ENCODE results near the gene ST6GALNAC4.

The ST6GALNAC4 gene

DNA sequence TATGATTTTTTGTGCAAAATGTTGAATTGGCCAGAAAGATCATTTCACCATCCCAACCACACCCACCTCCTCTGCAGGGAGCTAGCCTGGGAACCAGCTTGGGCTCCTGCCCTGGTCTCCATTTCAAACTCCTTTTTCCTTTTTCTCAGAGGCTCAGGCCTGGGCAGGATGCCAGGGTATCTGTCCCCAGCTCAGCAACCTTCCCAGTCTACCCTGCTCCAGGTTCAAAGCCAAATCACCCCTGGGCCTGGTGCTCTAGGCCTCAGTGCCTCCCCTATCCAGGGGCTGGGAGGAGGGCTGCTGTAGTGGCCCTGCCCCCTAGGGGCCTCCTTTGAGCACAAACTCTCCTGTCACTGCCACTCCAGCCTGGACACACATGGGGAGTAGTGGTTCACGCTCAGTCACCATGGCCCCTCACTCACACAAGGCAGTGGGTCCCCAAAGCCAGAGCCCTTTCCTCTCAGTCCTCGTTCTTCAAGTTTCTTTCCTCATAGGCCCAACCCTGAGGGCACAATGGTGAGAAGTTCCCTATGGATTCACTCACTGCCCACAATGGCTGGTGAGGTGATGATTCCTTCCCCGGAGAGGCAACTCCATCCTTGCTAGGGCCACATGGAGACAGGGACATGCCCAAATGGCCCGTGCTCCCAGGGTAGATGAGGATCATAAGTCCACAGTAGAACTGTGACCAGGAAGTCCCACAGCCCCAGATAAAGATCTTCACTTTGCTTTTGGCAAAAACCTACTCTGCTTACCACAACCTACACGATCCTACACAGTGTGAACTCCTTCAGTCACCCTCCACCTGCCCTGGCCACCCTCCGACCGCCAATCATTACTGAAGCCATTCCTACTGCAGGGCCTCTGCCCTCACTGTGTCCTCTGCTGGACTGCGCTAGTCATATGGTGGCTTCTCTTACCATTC, 1.6 kb upstream of the ST6GALNAC4 start:
- TF ChIP-seq, protein P1, sequence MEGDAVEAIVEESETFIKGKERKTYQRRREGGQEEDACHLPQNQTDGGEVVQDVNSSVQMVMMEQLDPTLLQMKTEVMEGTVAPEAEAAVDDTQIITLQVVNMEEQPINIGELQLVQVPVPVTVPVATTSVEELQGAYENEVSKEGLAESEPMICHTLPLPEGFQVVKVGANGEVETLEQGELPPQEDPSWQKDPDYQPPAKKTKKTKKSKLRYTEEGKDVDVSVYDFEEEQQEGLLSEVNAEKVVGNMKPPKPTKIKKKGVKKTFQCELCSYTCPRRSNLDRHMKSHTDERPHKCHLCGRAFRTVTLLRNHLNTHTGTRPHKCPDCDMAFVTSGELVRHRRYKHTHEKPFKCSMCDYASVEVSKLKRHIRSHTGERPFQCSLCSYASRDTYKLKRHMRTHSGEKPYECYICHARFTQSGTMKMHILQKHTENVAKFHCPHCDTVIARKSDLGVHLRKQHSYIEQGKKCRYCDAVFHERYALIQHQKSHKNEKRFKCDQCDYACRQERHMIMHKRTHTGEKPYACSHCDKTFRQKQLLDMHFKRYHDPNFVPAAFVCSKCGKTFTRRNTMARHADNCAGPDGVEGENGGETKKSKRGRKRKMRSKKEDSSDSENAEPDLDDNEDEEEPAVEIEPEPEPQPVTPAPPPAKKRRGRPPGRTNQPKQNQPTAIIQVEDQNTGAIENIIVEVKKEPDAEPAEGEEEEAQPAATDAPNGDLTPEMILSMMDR (IDR thresholded peaks at IDR 0.05; ENCODE audit: unreplicated experiment in 3 of 3), result no peak
- Mint-ChIP-seq H3K4me1 (peaks cover 14% of the 10 kb centered on the region), H3K27ac (peak overlapping the region in 2 of 3 experiments; percentile 14 to 27), H3K4me3 (peak overlapping the region; percentile 37 to 59 (median 56)), H3K27me3 (ENCODE audit: low read depth) (peaks cover 23% of the 10 kb centered on the region), H3K9me3 (no peaks in the 10 kb centered on the region), H3K36me3 (ENCODE audit: low read depth) (no peaks in the 10 kb centered on the region)

DNA sequence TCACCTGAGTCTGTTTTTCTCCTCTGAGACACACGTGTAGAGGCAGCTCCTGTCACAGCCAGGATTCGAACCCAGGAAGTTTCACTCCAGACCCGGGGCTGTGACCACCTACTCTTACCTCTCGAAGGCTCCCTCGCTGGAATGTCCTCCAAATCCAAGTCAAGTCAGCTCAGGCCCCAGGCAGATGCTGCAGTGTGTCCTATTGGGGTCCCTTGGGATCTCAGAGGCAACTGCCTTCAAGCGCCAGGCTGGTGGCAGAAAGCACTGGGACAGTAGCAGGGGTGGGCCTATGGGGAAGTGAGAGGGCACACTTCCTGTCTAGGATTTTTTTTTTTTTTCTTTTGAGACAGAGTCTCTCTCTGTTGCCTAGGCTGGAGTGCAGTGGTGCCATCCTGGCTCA, 762 bp upstream of the ST6GALNAC4 start:
- peaks cover 14% of the 10 kb centered on the region for H3K4me1 Mint-ChIP-seq
- H3K27me3 Mint-ChIP-seq (ENCODE audit: low read depth), result peaks cover 20% of the 10 kb centered on the region
- H3K27ac Mint-ChIP-seq, result no peak overlapping the region
- no peaks in the 10 kb centered on the region for H3K9me3 Mint-ChIP-seq
- peak overlapping the region in 2 of 3 experiments; percentile 14 to 32 for H3K4me3 Mint-ChIP-seq
- TF ChIP-seq, protein P1 (IDR thresholded peaks at IDR 0.05; ENCODE audit: unreplicated experiment in 3 of 3), result no peak
- H3K36me3 Mint-ChIP-seq (ENCODE audit: low read depth), result no peaks in the 10 kb centered on the region

DNA sequence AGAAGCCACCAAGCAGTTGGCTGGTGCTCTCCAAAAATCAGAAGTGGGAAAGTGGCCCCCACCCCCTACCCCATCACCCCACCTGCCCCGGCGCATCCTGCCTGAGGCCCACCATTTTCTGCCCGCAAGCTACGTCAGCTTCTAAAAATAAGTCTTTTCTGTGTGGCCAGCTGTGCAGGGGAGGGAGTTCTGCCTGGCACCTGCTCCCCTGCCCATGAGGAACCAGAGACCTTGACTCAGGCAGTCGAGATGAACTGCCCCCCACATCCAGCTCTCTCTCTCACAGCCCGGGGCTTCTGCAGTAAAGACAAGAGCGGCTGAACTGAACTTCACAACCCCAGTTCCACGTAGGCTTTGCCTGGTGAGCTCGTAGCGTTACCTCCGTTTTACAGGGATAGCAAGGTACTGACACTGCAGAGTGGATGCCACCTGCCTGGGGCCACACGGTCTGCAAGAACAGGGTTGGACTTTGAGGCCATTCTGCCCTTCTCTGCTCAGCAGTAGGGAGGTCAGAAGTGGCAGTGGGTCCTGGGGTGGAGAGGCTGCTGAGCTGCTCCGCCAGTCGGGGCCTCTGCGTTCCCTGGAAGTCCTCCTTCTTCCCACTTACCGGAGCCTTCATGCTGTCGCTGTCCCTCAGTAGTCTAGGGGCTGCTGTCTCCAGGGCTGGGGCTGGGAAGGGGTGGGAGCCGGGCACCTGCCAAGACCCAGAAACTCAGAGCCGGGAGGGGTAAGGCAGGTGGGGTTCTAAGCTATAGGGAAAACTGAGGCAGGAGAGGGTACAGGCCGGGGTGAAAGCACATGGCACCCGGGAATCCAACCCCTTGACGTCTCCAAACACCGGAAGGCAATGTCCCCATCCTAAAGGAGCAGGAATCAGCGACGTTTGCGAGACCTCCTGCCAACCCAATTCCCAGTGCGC, 781 bp downstream of the ST6GALNAC4 start:
- peaks cover 5% of the 10 kb centered on the region for H3K36me3 Mint-ChIP-seq (ENCODE audit: low read depth)
- H3K27me3 Mint-ChIP-seq (ENCODE audit: low read depth), result peaks cover 19% of the 10 kb centered on the region
- peaks cover 15% of the 10 kb centered on the region for H3K4me1 Mint-ChIP-seq
- peak overlapping the region; percentile 83 to 84 (median 83) for H3K4me3 Mint-ChIP-seq
- TF ChIP-seq, protein P1 (IDR thresholded peaks at IDR 0.05; ENCODE audit: unreplicated experiment in 3 of 3), result no peak
- H3K27ac Mint-ChIP-seq, result no peak overlapping the region
- no peaks in the 10 kb centered on the region for H3K9me3 Mint-ChIP-seq

DNA sequence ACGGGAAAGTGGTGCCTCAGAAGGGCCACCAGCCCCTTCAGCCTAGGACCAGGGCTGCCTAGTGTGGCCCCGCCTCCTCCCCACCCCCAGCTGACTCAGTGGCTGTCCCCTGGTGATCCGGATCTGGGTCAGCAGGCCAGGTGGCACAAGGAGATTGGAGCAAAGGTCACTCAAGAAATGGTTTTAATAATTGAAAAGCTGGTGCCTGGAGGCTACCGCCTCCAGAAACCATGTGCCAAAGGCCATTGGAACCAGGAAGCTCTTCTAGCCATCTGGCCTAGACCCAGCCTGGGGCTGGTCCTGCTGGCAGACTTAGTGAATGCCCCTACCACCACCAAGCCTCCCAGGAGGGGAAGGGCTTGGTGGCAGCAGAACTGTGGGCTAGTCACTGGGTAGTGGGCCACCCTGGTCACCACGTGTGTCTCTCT, 1.5 kb downstream of the ST6GALNAC4 start:
- no peaks in the 10 kb centered on the region for H3K9me3 Mint-ChIP-seq
- peaks cover 11% of the 10 kb centered on the region for H3K36me3 Mint-ChIP-seq (ENCODE audit: low read depth)
- peaks cover 15% of the 10 kb centered on the region for H3K27me3 Mint-ChIP-seq (ENCODE audit: low read depth)
- peak overlapping the region in 2 of 3 experiments; percentile 54 to 56 for H3K4me3 Mint-ChIP-seq
- peaks cover 21% of the 10 kb centered on the region for H3K4me1 Mint-ChIP-seq
- TF ChIP-seq, protein P1 (IDR thresholded peaks at IDR 0.05; ENCODE audit: unreplicated experiment in 3 of 3), result no peak
- H3K27ac Mint-ChIP-seq, result no peak overlapping the region

DNA sequence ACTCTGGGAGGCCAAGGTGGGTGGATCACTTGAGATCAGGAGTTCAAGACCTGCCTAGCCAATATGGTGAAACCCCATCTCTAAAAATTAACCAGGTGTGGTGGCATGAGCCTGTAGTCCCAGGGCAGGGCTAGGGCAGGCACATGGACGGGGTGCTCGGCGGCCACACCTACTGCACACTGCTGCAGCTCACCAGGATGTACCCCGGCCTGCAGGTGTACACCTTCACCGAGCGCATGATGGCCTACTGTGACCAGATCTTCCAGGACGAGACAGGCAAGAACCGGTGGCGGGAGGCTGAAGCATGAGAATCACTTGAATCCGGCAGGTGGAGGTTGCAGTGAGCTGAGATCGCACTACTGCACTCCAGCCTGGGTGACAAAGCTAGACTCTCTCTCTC, 3.2 kb downstream of the ST6GALNAC4 start:
- Mint-ChIP-seq H3K27me3 (ENCODE audit: low read depth) (peaks cover 10% of the 10 kb centered on the region), H3K4me3 (no peak overlapping the region), H3K9me3 (no peaks in the 10 kb centered on the region), H3K4me1 (peaks cover 12% of the 10 kb centered on the region), H3K36me3 (ENCODE audit: low read depth) (peaks cover 11% of the 10 kb centered on the region), H3K27ac (no peak overlapping the region)
- TF ChIP-seq, protein P1 (IDR thresholded peaks at IDR 0.05; ENCODE audit: unreplicated experiment in 3 of 3), result no peak
